Measurements from ENCODE around the gene ARHGEF28.

DNA sequence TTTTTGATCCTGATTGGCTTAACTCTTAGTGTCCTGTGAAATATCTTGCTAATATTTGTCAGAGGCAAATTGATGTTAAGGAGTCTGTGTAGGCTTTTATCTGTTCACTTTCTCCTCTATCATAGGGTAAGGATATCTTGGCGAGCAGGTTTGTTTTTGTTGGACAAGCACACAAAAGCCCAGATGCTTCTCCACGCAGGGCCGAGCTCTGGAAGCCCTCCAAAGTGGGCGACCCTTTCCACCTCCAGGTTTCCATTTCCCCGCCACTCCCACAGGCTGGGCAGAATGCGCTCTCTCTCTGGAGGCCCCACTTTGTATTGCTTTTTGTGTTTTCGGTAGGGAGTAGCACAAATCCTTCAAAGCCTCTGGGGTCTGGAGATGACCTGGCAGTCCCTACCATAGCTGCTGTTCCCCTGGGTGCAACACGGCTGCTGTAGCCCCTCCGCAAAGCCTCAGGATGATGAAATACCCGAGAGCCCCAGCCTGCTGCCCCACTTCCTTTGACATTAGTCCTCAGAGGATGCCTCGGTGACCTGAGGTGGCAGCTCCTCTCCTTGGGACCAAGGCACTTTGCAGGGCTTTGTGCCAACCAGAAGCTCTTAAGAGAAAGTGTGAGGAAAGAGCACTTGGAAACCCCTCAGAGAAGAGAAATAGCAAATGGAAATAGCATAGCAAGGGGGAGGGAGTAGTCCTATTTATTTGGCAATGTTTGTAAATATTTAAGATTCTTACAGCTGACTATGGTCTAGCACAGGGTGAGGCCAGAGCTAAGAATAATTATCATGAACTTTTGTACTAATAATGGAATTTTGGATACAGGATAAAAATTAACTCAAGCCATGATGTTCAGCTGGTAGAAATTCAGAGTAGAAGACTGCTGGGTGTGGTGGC is 122.8 kb downstream of the ARHGEF28 start:
- TF ChIP-seq, protein P1, sequence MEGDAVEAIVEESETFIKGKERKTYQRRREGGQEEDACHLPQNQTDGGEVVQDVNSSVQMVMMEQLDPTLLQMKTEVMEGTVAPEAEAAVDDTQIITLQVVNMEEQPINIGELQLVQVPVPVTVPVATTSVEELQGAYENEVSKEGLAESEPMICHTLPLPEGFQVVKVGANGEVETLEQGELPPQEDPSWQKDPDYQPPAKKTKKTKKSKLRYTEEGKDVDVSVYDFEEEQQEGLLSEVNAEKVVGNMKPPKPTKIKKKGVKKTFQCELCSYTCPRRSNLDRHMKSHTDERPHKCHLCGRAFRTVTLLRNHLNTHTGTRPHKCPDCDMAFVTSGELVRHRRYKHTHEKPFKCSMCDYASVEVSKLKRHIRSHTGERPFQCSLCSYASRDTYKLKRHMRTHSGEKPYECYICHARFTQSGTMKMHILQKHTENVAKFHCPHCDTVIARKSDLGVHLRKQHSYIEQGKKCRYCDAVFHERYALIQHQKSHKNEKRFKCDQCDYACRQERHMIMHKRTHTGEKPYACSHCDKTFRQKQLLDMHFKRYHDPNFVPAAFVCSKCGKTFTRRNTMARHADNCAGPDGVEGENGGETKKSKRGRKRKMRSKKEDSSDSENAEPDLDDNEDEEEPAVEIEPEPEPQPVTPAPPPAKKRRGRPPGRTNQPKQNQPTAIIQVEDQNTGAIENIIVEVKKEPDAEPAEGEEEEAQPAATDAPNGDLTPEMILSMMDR (conservative IDR thresholded peaks at IDR 0.05; ENCODE audit: low read depth, low read length) = no peak
- TF ChIP-seq POLR2A (IDR thresholded peaks at IDR 0.05; ENCODE audit: low read depth, low read length) = no peak
- no peak for TF ChIP-seq MAZ (IDR thresholded peaks at IDR 0.05; ENCODE audit: borderline replicate concordance, low read depth, low read length)
- no peak for TF ChIP-seq MAFK (IDR thresholded peaks at IDR 0.05; ENCODE audit: low read depth, low read length)
- TF ChIP-seq USF2 (IDR thresholded peaks at IDR 0.05; ENCODE audit: low read depth, low read length) = no peak
- no peak for TF ChIP-seq RCOR1 (IDR thresholded peaks at IDR 0.05; ENCODE audit: insufficient replicate concordance, low read length)
- TF ChIP-seq NFE2L2 (IDR thresholded peaks at IDR 0.05; ENCODE audit: low read depth, low read length) = no peak
- TF ChIP-seq FOS (IDR thresholded peaks at IDR 0.05; ENCODE audit: low read depth, low read length) = no peak
